Measurements from ENCODE around the gene AP1G1.
A peak's percentile ranks its signal among the peaks of the same experiment; 100 is the strongest.

Gene AP1G1

DNA sequence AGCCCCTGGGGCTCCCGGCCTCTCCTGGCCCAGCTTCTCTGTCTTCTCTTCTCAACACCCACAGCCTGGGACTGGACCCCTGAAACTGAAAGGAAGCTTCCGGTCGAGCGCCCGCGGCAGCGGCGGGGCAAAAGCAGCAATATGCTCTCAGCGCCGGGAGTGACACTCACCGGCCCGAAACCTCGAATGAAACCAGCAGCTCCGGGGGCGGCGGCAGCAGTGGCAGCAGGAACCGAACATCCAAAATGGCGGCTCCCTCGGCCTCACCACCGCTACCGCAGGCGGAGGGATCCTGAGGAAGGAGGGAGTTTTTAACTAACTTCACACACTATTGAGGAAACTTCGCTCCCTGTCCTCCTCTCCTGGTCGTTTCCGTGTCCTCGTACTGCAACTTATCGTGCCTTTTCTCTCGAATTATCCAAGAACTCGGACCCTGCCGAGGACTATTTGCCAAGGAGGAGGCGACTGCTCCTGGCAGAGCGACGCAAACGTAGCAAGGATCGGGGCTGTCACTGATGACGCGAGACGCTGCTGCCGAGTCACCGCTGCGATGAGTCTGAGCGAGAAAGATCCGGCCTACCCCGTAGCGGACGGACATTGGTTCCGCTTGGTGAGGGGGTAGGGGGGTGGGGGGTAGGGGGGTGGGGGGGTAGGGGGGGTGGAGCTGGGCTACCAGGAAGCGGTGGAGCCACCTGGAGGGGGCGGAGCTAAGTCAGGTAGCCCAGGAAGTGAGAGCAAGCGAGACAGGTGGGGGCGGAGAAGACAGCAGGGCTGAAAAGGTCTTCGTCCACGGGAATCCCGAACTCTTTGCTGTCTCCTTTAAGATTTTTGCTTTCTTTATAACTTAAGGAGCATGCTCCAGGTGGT, at the start of gene AP1G1:
Gene AP1G1 (minus strand): TSS at position 242 of the 867 bp plus-strand sequence. CDS start 19,355 bp downstream, outside the sequence.
- H3K27me3 Mint-ChIP-seq: no peaks in the 10 kb centered on the region
- H3K4me1 Mint-ChIP-seq: peaks cover 9% of the 10 kb centered on the region

DNA sequence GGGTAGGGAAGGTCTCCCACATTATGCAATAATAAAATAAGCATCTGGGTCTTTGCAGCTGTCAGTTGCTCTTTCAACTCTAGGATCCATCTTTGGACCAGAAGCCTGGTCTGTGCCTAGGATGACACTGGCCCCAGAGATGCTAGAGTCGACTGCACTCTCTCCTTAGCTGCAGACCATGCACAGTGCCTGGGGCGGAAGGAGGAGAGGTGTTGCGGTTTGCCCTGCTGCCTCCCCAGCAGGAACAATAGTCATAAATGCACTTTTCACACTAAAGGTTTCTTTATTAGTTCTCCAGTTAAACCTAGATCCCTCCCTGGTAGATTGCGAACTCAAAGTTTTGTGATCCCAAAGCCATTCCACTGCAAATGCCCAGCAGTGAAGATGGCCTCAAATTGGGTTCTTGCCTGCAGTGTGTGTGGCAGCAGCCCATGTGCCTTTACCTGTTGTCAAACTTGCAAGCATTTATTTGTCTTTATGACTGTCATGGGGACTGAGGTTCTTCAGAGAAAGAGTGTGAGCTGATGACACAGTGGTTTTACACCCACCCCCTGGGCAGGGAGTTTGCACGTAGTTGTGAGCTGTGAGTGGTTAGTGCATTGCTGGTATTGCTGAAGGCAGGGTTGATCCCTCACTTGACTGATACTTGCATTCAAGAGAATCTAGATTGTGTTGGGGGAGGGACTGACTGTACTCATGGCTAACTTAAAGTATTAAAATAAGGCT, 47.5 kb upstream of the AP1G1 start:
- no peak for ATAC-seq (ENCODE audit: low read depth)
- H3K36me3 Mint-ChIP-seq: peaks cover 13% of the 10 kb centered on the region
- DNase-seq (ENCODE audit: low spot score in 2 of 2): no peak
- no peak overlapping the region for H3K4me3 Mint-ChIP-seq
- H3K27me3 Mint-ChIP-seq: no peaks in the 10 kb centered on the region
- no peaks in the 10 kb centered on the region for H3K9me3 Mint-ChIP-seq
- H3K4me1 Mint-ChIP-seq: peaks cover 42% of the 10 kb centered on the region
- peak overlapping the region; percentile 56 for H3K27ac Mint-ChIP-seq

More for the DNA sequence above, at the start of gene AP1G1:
- Mint-ChIP-seq H3K27ac (peak within 1 kb of the TSS; percentile 98), H3K4me3 (peak within 1 kb of the TSS; percentile 89), H3K9me3 (no peaks in the 10 kb centered on the region), H3K36me3 (no peaks in the 10 kb centered on the region)
- peak; percentile 82 to 88 for DNase-seq (ENCODE audit: low spot score in 2 of 2)
- ATAC-seq (ENCODE audit: low read depth): peak; percentile 86

DNA sequence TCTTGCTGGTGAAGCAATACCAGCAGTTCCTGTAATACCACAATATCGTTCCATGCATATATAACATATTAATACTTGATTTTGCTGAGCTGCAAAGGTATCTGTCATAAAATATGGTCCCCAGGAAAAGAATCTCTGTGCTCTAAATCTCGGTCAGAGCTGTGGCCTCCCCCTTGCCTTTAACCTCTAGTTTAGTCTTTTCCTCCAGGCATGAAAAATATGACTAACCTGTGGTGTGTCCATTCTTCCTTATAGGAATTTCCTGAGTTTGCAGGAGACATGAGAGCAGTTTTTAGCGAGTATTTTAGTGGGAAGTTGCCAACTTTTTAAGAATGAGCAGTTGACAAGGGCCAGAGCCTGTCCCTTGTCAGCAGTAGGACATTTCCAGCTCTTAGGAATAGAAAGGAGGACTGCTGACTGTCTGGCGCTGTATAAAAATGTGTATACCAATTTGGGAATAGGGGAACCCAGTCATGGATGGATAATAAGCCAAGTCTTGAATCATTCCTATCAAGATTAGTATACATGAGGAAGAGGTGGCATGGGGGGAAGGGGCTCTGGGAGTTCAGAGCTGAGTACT, 45.8 kb upstream of the AP1G1 start:
- no peak for ATAC-seq (ENCODE audit: low read depth)

DNA sequence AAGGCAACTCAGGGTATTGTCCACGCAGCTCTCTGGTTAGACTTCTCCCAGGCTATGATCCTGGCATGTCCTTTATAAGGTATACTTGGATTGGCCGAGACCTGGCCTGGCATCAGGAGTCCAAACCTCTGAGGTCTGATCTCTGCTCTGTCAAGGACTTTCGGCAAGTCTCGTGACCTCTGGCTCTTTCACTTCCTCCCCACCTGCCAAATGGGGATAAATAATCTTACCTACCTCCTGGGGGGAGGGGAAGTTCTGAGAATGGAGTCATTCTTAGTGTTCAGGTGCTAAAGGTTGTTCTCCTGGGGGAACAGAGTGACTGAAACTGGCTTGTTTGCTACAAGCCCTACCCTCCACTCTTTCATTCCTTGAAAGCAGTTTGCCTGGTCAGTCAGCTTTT, 44.8 kb upstream of the AP1G1 start:
- peak; percentile 94 for ATAC-seq (ENCODE audit: low read depth)
- H3K4me1 Mint-ChIP-seq: peaks cover 50% of the 10 kb centered on the region
- no peaks in the 10 kb centered on the region for H3K9me3 Mint-ChIP-seq
- H3K27ac Mint-ChIP-seq: peak overlapping the region; percentile 95
- peak in 1 of 2 donors; percentile 35 for DNase-seq (ENCODE audit: low spot score in 2 of 2)
- H3K36me3 Mint-ChIP-seq: peaks cover 24% of the 10 kb centered on the region
- H3K4me3 Mint-ChIP-seq: peak overlapping the region; percentile 67
- no peaks in the 10 kb centered on the region for H3K27me3 Mint-ChIP-seq

More for the DNA sequence above, 45.8 kb upstream of the AP1G1 start:
- Mint-ChIP-seq H3K36me3 (peaks cover 22% of the 10 kb centered on the region), H3K27ac (peak overlapping the region; percentile 95), H3K4me3 (no peak overlapping the region), H3K9me3 (no peaks in the 10 kb centered on the region), H3K4me1 (peaks cover 48% of the 10 kb centered on the region), H3K27me3 (no peaks in the 10 kb centered on the region)
- no peak for DNase-seq (ENCODE audit: low spot score in 2 of 2)

DNA sequence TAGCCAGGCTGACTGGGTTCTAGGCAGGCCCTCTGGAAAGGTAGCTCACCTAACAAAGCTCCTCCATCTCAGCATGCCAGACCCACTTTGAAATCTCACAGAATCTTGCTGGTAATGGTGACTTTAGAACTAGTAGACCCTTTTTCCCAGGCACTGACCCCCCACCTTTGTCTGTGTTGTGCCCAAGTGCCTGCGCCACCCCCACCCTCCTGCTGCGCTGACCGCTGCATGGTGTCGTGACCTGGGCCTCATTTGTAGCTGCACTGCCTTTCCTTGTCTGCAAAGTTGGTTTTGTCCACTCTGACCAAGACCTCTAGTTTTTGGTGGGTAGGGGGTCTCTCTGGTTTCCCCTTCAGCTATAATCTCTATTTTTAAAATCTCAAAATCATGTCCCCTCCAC, 43.9 kb upstream of the AP1G1 start:
- Mint-ChIP-seq H3K4me3 (no peak overlapping the region), H3K4me1 (peaks cover 53% of the 10 kb centered on the region)
- DNase-seq (ENCODE audit: low spot score in 2 of 2): no peak

DNA sequence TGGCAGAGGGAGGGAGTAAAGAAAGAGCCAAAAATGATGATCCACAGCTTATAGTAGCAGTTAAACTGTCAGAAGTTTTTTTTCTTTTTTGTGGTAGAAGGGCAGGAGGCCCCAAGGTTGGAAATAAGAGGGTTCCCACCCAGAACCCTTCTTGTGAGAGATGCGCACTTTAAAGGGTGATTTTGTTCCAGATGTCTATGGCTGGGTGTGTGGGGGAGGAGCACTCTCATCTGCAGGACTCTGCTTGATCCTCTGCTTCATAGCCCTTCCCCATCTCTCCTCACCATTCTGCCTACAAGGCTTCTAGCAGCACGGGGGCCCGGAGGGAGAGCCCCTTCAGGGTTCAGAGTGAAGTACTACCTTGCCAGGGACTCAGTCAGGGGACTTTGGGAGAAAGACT, 43.5 kb upstream of the AP1G1 start:
- Mint-ChIP-seq H3K36me3 (peaks cover 32% of the 10 kb centered on the region), H3K27me3 (no peaks in the 10 kb centered on the region), H3K27ac (peak overlapping the region; percentile 95), H3K9me3 (no peaks in the 10 kb centered on the region), H3K4me1 (peaks cover 54% of the 10 kb centered on the region), H3K4me3 (no peak overlapping the region)
- ATAC-seq (ENCODE audit: low read depth) (no peak), DNase-seq (ENCODE audit: low spot score in 2 of 2) (no peak)

More for the DNA sequence above, 43.9 kb upstream of the AP1G1 start:
- Mint-ChIP-seq H3K9me3 (no peaks in the 10 kb centered on the region), H3K27me3 (no peaks in the 10 kb centered on the region), H3K36me3 (peaks cover 30% of the 10 kb centered on the region), H3K27ac (peak overlapping the region; percentile 95)
- ATAC-seq (ENCODE audit: low read depth): no peak

DNA sequence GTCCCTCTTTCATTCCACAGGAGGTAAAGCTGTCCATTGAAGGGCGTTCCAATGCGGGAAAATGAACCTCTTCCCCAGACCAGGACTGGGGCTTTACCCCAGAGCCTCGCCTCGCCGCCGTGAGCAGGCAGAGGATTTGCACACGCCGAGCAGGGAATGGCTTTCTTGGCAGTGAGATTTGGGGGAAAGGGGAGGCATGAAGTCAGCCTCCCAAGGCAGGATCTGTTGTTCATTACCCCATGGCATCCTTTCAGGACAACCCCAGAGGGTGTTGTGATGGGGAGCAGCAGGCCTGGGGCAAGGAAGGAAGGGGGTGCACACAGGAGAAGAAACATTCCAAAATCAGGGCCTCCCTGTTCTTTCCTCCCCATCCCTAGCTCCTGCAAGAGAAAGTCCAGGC, 43.1 kb upstream of the AP1G1 start:
- no peak for DNase-seq (ENCODE audit: low spot score in 2 of 2)
- H3K4me3 Mint-ChIP-seq: no peak overlapping the region
- no peaks in the 10 kb centered on the region for H3K27me3 Mint-ChIP-seq
- no peaks in the 10 kb centered on the region for H3K9me3 Mint-ChIP-seq
- peak overlapping the region; percentile 95 for H3K27ac Mint-ChIP-seq
- peaks cover 32% of the 10 kb centered on the region for H3K36me3 Mint-ChIP-seq
- peaks cover 56% of the 10 kb centered on the region for H3K4me1 Mint-ChIP-seq
- no peak for ATAC-seq (ENCODE audit: low read depth)

DNA sequence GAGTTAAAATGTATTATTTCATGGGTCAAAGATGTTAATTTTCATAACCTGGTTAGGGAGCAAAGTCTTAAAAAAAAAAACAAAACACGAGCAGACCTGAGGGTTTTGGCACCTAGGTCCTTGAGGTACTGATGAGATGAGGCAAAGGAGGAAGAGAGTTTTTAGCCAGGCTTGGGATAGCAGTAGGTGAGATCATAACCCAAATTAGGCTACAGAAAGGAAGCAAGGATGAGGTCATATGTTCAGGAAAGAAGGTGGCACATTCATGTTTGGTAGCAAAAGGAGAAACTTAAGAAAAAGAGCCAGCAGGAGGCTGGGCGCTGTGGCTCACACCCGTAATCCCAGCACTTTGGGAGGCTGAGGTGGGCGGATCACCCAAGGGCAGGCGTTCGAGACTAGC, 40.0 kb upstream of the AP1G1 start:
- ATAC-seq (ENCODE audit: low read depth): no peak
- no peak overlapping the region for H3K27ac Mint-ChIP-seq
- H3K4me3 Mint-ChIP-seq: no peak overlapping the region
- H3K27me3 Mint-ChIP-seq: no peaks in the 10 kb centered on the region
- DNase-seq (ENCODE audit: low spot score in 2 of 2): no peak
- H3K9me3 Mint-ChIP-seq: no peaks in the 10 kb centered on the region
- H3K4me1 Mint-ChIP-seq: peaks cover 43% of the 10 kb centered on the region
- peaks cover 30% of the 10 kb centered on the region for H3K36me3 Mint-ChIP-seq

DNA sequence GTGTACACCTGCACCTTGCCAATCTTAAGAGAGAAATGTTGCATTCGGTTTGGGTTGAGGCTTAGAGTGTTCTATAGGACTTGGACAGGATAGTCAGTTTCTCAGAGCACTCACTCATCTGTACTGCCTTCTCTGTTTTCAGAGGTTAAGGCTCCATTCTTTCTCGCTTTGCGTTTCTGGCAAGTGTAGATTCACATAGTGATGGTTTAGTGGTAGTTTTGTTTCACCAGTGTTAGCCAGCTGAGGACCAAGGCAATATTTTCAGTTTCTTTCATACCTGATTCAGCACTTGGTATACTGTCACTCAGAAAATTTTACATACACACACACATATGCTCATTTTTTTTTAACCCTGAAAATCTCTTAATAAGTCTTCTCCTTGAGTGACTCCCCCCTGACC, 38.5 kb upstream of the AP1G1 start:
- DNase-seq (ENCODE audit: low spot score in 2 of 2) (no peak), ATAC-seq (ENCODE audit: low read depth) (no peak)
- H3K27me3 Mint-ChIP-seq: no peaks in the 10 kb centered on the region
- no peaks in the 10 kb centered on the region for H3K9me3 Mint-ChIP-seq
- peaks cover 44% of the 10 kb centered on the region for H3K4me1 Mint-ChIP-seq
- peak overlapping the region; percentile 98 for H3K27ac Mint-ChIP-seq
- H3K4me3 Mint-ChIP-seq: peak overlapping the region; percentile 93
- peaks cover 30% of the 10 kb centered on the region for H3K36me3 Mint-ChIP-seq

DNA sequence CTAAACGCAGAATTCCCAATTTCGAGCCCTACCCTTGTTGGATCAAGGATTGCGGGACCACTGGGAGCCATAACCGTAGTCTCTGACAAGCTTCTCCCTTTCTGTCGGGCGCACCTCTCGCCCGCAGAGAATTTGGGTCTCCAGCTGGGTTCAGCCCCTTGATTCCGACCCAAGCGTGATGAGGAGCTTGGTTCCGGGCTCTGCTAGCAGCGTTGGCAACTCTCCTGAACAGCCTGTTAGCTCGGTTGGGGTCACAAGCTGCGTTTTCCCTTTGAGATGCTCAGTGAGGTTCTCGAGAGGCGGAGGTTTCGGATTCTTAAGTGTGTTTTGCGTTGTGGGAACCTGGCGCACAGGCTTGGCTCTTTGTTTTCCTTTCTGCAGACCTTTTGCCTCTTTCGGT, 37.8 kb upstream of the AP1G1 start:
- no peak for DNase-seq (ENCODE audit: low spot score in 2 of 2)
- Mint-ChIP-seq H3K4me3 (peak overlapping the region; percentile 93), H3K36me3 (peaks cover 27% of the 10 kb centered on the region), H3K4me1 (peaks cover 42% of the 10 kb centered on the region), H3K9me3 (no peaks in the 10 kb centered on the region), H3K27me3 (no peaks in the 10 kb centered on the region), H3K27ac (peak overlapping the region; percentile 98)
- ATAC-seq (ENCODE audit: low read depth): no peak

DNA sequence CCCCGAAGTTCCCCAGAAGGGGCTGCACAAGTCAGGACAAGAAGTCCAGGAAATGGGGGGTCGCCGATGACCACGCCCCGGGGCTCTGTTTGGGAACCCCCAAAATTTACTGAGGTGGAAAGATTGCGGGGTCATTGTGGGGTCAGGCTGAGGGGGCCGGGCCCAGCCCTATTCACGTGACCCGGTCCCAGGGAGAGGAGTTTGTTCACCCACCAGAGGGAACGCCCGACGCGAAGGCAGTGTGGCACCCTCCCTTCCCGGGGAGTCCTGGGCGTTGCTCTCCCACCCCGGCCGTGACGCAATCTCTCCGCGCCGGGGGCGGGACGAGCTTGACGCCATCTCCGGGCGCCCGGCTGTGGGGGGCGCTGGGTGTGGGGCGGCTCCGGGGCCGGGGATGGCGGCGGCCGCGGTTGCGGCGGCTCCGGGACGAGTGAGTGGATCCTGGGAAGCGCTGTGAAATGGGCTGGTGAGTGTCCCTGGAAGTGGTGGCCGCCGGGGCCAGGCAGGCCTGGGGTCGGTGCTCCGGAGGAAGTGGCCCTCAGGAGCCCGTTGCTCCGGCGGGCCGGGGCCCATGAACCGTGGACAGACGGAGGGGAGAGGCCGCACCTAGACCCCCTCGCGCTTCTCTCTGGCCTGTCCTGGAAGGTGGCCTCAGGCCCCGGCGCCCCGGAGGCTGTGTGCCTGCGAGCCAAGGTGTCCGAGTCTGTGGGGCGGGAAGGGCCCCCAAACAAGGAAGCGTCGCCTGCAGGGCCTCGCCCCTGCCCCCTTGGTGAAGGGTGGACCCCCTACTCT, 37.2 kb upstream of the AP1G1 start, which contains the start of gene ATXN1L:
Gene ATXN1L (plus strand): TSS at position 338 of the 792 bp plus-strand sequence. CDS start 3,765 bp downstream, outside the sequence.
- Mint-ChIP-seq H3K36me3 (peaks cover 25% of the 10 kb centered on the region), H3K27me3 (no peaks in the 10 kb centered on the region), H3K9me3 (no peaks in the 10 kb centered on the region), H3K4me3 (peak within 1 kb of the TSS; percentile 93), H3K4me1 (peaks cover 41% of the 10 kb centered on the region), H3K27ac (peak within 1 kb of the TSS; percentile 98)
- ATAC-seq (ENCODE audit: low read depth): peak; percentile 87
- DNase-seq (ENCODE audit: low spot score in 2 of 2): peak; percentile 94 to 100

DNA sequence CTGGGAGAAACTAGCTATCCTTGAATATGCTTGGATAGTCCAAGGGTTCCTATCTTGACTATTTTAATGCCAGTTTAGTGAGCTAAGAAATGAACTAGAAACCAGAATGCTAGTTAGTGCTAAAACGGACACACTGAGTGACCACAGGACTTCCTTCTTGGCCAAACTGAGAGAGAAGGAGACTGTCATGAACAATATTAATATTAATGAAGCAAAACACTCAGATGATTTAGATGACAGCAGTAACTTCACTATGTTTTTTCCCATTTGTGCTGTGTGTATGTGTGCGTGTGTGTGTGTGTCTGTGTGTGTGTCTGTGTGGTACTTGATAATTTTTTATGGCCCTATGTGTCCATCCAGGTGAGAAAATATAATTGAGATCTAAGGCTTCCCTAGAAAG, 34.9 kb upstream of the AP1G1 start:
- H3K9me3 Mint-ChIP-seq: no peaks in the 10 kb centered on the region
- ATAC-seq (ENCODE audit: low read depth) (no peak), DNase-seq (ENCODE audit: low spot score in 2 of 2) (no peak)
- H3K4me1 Mint-ChIP-seq: peaks cover 34% of the 10 kb centered on the region
- H3K27ac Mint-ChIP-seq: peak overlapping the region; percentile 98
- H3K27me3 Mint-ChIP-seq: no peaks in the 10 kb centered on the region
- peaks cover 10% of the 10 kb centered on the region for H3K36me3 Mint-ChIP-seq
- no peak overlapping the region for H3K4me3 Mint-ChIP-seq

DNA sequence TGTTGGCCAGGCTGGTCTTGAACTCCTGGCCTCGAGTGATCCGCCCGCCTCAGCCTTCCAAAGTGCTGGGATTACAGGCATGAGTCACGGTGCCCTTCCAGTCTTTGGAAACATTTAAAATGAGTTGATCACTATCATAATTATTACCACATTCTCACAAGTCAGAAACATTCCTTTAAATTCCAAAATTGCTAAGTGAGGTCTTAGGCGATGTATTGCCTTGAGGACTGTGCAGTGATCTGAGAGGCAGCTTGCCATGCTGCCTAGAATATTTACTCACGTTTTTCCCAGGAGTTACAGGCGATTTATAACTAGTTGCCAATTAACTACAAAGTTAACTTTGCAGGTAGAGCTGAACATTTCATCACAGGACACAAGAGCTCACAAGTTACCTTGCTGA, 31.4 kb upstream of the AP1G1 start:
- H3K4me3 Mint-ChIP-seq: no peak overlapping the region
- H3K9me3 Mint-ChIP-seq: no peaks in the 10 kb centered on the region
- H3K27ac Mint-ChIP-seq: no peak overlapping the region

More for the DNA sequence above, 31.4 kb upstream of the AP1G1 start:
- DNase-seq (ENCODE audit: low spot score in 2 of 2) (no peak), ATAC-seq (ENCODE audit: low read depth) (no peak)
- Mint-ChIP-seq H3K27me3 (no peaks in the 10 kb centered on the region), H3K4me1 (peaks cover 18% of the 10 kb centered on the region), H3K36me3 (no peaks in the 10 kb centered on the region)
